Sigmoid colon (tissue), 7 donors: ENCODE results near the gene SPEM1. TPM values are rescaled to one million over a fixed set of nuclear protein-coding genes. Genes with fewer than 3 reads are reported as not detected.

Source experiments
- DNase-seq: peaks from one replicate; pipeline ENCODE4 v3.0.0-alpha.2; 2019
- H3K27ac ChIP-seq, 4 donors: fragments of 200-600 bp; sonication (generic); one replicate each; pipeline ENCODE4 v1.5.1; 2016 to 2019; ENCODE audit warnings: mild to moderate bottlenecking in 1 of 4
- H3K27me3 ChIP-seq, 3 donors: fragments of 200-600 bp; sonication (generic); one replicate each; pipeline ENCODE4 v1.5.1; 2019; ENCODE audit warnings: mild to moderate bottlenecking in 1 of 3
- H3K36me3 ChIP-seq, 4 donors: fragments of 200-600 bp; sonication (generic); one replicate each; pipeline ENCODE4 v1.5.1; 2016 to 2019
- H3K4me1 ChIP-seq, 4 donors: fragments of 200-600 bp; sonication (generic); one replicate each; pipeline ENCODE4 v1.5.1; 2017 to 2019
- H3K4me3 ChIP-seq, 4 donors: fragments of 200-600 bp; sonication (generic); one replicate each; pipeline ENCODE4 v1.5.1; 2017 to 2019; ENCODE audit warnings: mild to moderate bottlenecking in 2 of 4, moderate library complexity in 1 of 4
- H3K9me3 ChIP-seq, 4 donors: fragments of 200-600 bp in 3 of 4; sonication (generic) in 3 of 4; one replicate each; pipeline versions ENCODE4 v1.5.1 to v1.6.1; 2013 to 2019
- CTCF ChIP-seq, 4 experiments: fragments of 450-650 bp in 3 of 4; fragments of 200-600 bp in 1 of 4; IDR thresholded peaks; one replicate each; pipeline ENCODE4 v1.5.1; 2016 to 2019; ENCODE audit warnings: antibody characterized with exemption in 4 of 4, mild to moderate bottlenecking in 3 of 4, moderate library complexity in 2 of 4
- EP300 ChIP-seq, 4 donors: sonication (generic); formaldehyde crosslinking; IDR thresholded peaks; one replicate each; pipeline ENCODE4 v1.6.1; 2017; ENCODE audit warnings: antibody characterized with exemption in 4 of 4
- POLR2A ChIP-seq, 2 donors: fragments of 450-650 bp; IDR thresholded peaks; one replicate each; pipeline ENCODE4 v1.6.1; 2016; ENCODE audit warnings: antibody characterized with exemption in 2 of 2, mild to moderate bottlenecking in 2 of 2, moderate library complexity in 2 of 2
- POLR2AphosphoS5 ChIP-seq, 4 donors: sonication (generic); formaldehyde crosslinking; IDR thresholded peaks; one replicate each; pipeline ENCODE4 v1.6.1; 2017; ENCODE audit warnings: antibody characterized with exemption in 4 of 4
- WGBS, 2 donors: extraction: QIAGEN DNeasy Blood & Tissue Kit; methylation state at CpG; one replicate each; pipeline ENCODE4 v1.1.7; 2013; 5-methylcytosine and 5-hydroxymethylcytosine counted together
- intact Hi-C: fragments of 100-400 bp; cut with DNase I; formaldehyde crosslinking; loops from one replicate; pipeline ENCODE4 v1.15.1; 2023
- polyA plus RNA-seq, 3 donors: library from polyadenylated mRNA; stranded (reverse); fragments of 200-250 nt; gene quantifications; one replicate each; pipeline ENCODE4 v1.2.3, GENCODE V29; 2013
- total RNA-seq, 4 donors: library from RNA; depleted of rRNA; stranded (reverse); fragments of >200 nt; gene quantifications; one replicate each; pipeline ENCODE4 v1.1.0, GENCODE V29; 2016
- donor health status: healthy with polysubstance abuse.
- donor health status: Bipolar disorder and iron deficiency.
- donor health status: healthy.

SPEM1 gene
- total and polyA plus RNA-seq, 7 donors = not detected

- no peak for TF ChIP-seq POLR2AphosphoS5 (IDR thresholded peaks at IDR 0.05)
- no peak for TF ChIP-seq EP300 (IDR thresholded peaks at IDR 0.05)
- DNase-seq = no peak
- Histone ChIP-seq H3K4me3 (no peak overlapping the region), H3K36me3 (peaks cover 0 to 47% (median 9%) of the 10 kb centered on the region in 4 donors), H3K9me3 (no peaks in the 10 kb centered on the region), H3K27ac (no peak overlapping the region), H3K27me3 (no peaks in the 10 kb centered on the region), H3K4me1 (peaks cover 0 to 8% (median 5%) of the 10 kb centered on the region in 4 donors)
- intact Hi-C loops = no loop called here
- WGBS, 2 donors = 88 to 92% methylated on average over 8 of the region's 8 CpGs
Observed at GRCh38 chr17:7411427-7411750, 8.7 kb upstream of the SPEM1 start.

- WGBS, 2 donors = 77 to 83% methylated on average over 6 of the region's 6 CpGs
- no peak for DNase-seq
- no peaks in the 10 kb centered on the region for H3K9me3 ChIP-seq
- H3K4me3 ChIP-seq = no peak overlapping the region
- peaks cover 0 to 60% (median 12%) of the 10 kb centered on the region in 4 donors for H3K36me3 ChIP-seq
- H3K4me1 ChIP-seq = no peaks in the 10 kb centered on the region
- no peak for TF ChIP-seq CTCF (IDR thresholded peaks at IDR 0.05)
- TF ChIP-seq POLR2AphosphoS5 (IDR thresholded peaks at IDR 0.05) = no peak
- no peak for TF ChIP-seq EP300 (IDR thresholded peaks at IDR 0.05)
- no peak for TF ChIP-seq POLR2A (IDR thresholded peaks at IDR 0.05)
- H3K27me3 ChIP-seq = no peaks in the 10 kb centered on the region
- intact Hi-C loops = no loop called here
- H3K27ac ChIP-seq = no peak overlapping the region
Observed at GRCh38 chr17:7413346-7413985, 6.7 kb upstream of the SPEM1 start.

GRCh38 chr17:7414837-7415236 lies 5.3 kb upstream of the SPEM1 start:
- no peak for DNase-seq
- WGBS, 2 donors = 83 to 87% methylated on average over 14 of the region's 14 CpGs
- Histone ChIP-seq H3K4me1 (no peaks in the 10 kb centered on the region), H3K4me3 (no peak overlapping the region), H3K27me3 (no peaks in the 10 kb centered on the region), H3K36me3 (peaks cover 0 to 46% (median 8%) of the 10 kb centered on the region in 4 donors), H3K9me3 (no peaks in the 10 kb centered on the region), H3K27ac (no peak overlapping the region)
- TF ChIP-seq POLR2AphosphoS5 (IDR thresholded peaks at IDR 0.05) (no peak), CTCF (IDR thresholded peaks at IDR 0.05) (no peak), POLR2A (IDR thresholded peaks at IDR 0.05) (no peak), EP300 (IDR thresholded peaks at IDR 0.05) (no peak)
- intact Hi-C loops = no loop called here

GRCh38 chr17:7415784-7416183 lies 4.3 kb upstream of the SPEM1 start:
- Histone ChIP-seq H3K4me3 (no peak overlapping the region), H3K36me3 (peaks cover 0 to 38% (median 6%) of the 10 kb centered on the region in 4 donors), H3K27ac (no peak overlapping the region), H3K9me3 (no peaks in the 10 kb centered on the region), H3K27me3 (no peaks in the 10 kb centered on the region), H3K4me1 (no peaks in the 10 kb centered on the region)
- intact Hi-C loops = no loop called here
- 74 to 89% methylated on average over 23 of the region's 23 CpGs for whole genome bisulfite sequencing, 2 donors
- no peak for DNase-seq
- TF ChIP-seq POLR2A (IDR thresholded peaks at IDR 0.05) = no peak
- no peak for TF ChIP-seq EP300 (IDR thresholded peaks at IDR 0.05)
- no peak for TF ChIP-seq CTCF (IDR thresholded peaks at IDR 0.05)
- no peak for TF ChIP-seq POLR2AphosphoS5 (IDR thresholded peaks at IDR 0.05)

- no peak for DNase-seq
- no peaks in the 10 kb centered on the region for H3K9me3 ChIP-seq
- H3K4me1 ChIP-seq = no peaks in the 10 kb centered on the region
- no peak overlapping the region for H3K27ac ChIP-seq
- 62 to 77% methylated on average over 6 of the region's 6 CpGs for WGBS, 2 donors
- intact Hi-C loops = no loop called here
- no peaks in the 10 kb centered on the region for H3K27me3 ChIP-seq
- TF ChIP-seq EP300 (IDR thresholded peaks at IDR 0.05) (no peak), POLR2AphosphoS5 (IDR thresholded peaks at IDR 0.05) (no peak), POLR2A (IDR thresholded peaks at IDR 0.05) (no peak), CTCF (IDR thresholded peaks at IDR 0.05) (no peak)
- H3K4me3 ChIP-seq = no peak overlapping the region
- H3K36me3 ChIP-seq = peaks cover 0 to 38% (median 6%) of the 10 kb centered on the region in 4 donors
Observed at GRCh38 chr17:7416323-7416722, 3.8 kb upstream of the SPEM1 start.
